ENCODE measurements around the gene SLC45A3.

SLC45A3 gene

DNA sequence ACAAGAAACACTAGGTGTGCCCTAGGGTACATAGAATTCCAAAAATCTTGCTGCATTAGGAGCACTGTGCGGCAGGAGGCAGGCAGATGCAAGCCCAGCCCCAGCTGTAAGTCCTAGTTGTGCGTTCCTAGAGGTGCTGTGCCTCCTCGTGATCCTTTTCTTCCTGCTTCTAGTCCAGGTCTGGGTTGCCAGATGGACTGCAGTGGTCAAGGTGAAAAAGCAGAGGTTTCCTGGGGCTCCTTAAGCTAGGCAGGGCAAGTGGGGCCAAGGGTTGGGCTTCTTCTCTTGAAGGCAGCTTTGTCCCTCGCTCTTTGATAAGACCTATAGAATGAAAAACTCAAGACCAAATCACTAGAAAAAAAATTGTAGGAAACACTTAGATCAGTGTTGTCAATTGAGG, 21.6 kb upstream of the SLC45A3 start:
- DNase-seq (ENCODE audit: low read depth), result no peak
- TF ChIP-seq, protein P1, sequence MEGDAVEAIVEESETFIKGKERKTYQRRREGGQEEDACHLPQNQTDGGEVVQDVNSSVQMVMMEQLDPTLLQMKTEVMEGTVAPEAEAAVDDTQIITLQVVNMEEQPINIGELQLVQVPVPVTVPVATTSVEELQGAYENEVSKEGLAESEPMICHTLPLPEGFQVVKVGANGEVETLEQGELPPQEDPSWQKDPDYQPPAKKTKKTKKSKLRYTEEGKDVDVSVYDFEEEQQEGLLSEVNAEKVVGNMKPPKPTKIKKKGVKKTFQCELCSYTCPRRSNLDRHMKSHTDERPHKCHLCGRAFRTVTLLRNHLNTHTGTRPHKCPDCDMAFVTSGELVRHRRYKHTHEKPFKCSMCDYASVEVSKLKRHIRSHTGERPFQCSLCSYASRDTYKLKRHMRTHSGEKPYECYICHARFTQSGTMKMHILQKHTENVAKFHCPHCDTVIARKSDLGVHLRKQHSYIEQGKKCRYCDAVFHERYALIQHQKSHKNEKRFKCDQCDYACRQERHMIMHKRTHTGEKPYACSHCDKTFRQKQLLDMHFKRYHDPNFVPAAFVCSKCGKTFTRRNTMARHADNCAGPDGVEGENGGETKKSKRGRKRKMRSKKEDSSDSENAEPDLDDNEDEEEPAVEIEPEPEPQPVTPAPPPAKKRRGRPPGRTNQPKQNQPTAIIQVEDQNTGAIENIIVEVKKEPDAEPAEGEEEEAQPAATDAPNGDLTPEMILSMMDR (conservative IDR thresholded peaks at IDR 0.05; ENCODE audit: low read depth, low read length), result no peak
- no peak overlapping the region for H3K4me3 ChIP-seq (ENCODE audit: low read depth, low read length)

DNA sequence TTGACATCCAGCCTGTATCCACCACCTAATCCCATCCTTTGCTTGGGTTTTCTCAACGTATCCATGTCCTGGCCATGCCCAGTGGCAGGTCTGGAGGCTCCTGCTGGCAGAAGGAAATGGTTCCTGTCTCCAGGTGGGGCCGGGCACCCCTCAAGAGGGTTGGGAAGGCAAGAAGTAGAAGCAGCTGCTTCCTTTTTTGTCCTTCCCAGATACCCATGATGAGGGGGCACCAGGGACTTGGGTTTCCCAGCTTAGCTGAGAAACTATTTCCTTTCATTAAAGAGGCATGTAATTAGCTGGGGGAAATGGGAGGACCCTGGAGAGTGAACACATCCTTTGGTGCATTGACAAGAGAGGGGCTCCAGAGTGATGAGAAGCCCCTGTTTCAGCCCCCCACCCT, 21.1 kb upstream of the SLC45A3 start:
- TF ChIP-seq, protein P1 (conservative IDR thresholded peaks at IDR 0.05; ENCODE audit: low read depth, low read length), result no peak
- H3K4me3 ChIP-seq (ENCODE audit: low read depth, low read length), result no peak overlapping the region
- DNase-seq (ENCODE audit: low read depth), result no peak

DNA sequence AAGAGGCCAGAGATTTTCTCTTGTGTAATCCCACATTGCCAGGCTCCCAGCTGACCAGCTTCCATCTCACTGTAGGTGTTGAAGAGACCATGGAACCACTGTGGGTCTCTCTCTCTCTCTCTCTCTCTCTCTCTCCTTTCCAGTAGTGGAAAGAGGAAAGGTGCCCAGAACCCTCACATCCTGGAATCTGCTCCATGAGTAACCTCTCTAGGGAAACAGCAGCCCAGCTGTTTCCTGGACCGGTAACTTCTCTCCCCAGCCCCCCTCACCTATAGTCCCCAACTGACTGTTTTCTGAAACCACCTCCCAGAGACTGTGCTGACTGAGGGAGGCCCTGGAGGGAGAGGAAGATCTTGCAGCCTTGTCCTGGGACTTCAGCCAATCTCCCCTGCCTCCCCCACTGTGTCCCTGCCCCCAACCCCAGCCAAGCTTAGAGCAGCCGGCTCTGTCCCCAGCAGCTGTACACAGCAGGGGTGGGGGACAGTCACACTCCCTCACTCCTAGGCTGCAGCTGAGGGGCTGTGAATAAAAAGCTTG, 20.6 kb upstream of the SLC45A3 start:
- DNase-seq (ENCODE audit: low read depth), result peak; percentile 57
- TF ChIP-seq, protein P1 (conservative IDR thresholded peaks at IDR 0.05; ENCODE audit: low read depth, low read length), result no peak
- no peak overlapping the region for H3K4me3 ChIP-seq (ENCODE audit: low read depth, low read length)

DNA sequence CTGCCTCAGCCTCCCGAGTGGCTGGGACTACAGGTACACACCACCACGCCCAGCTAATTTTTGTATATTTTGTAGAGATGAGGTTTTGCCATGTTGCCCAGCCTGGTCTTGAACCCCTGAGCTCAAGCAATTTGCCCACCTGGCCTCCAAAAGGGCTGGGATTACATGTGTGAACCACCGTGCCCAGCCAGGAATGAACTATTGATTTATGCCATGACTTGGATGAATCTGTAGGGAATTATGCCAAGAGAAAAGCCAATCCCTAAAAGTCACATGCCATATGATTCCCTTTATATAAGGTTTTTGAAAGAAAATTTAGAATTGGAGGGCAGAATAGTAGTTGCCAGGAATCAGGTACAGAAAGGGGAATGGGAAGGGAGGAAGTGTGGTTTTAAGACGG, 19.1 kb upstream of the SLC45A3 start:
- H3K4me3 ChIP-seq (ENCODE audit: low read depth, low read length), result no peak overlapping the region

DNA sequence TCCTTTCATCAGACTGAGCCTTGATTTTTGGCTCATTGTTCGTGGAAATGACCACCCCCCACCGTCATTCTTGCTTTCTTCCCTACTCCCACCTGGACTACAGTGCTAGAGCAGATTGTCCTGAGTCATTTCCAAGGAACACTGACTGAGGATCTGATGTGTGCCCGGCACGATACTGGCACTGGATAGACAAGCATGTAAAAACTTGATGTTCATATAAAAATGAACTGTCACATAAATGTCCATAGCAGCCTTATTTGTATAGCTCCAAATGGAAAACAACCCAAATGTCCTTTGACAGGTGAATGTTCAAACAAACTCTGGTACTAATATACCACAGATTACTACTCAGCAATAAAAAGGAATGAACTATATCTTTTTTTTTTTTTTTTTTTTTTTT, 18.6 kb upstream of the SLC45A3 start:
- no peak overlapping the region for H3K4me3 ChIP-seq (ENCODE audit: low read depth, low read length)
- DNase-seq (ENCODE audit: low read depth), result no peak
- TF ChIP-seq, protein P1 (conservative IDR thresholded peaks at IDR 0.05; ENCODE audit: low read depth, low read length), result no peak

More for the DNA sequence above, 19.1 kb upstream of the SLC45A3 start:
- no peak for DNase-seq (ENCODE audit: low read depth)
- TF ChIP-seq, protein P1 (conservative IDR thresholded peaks at IDR 0.05; ENCODE audit: low read depth, low read length), result no peak

DNA sequence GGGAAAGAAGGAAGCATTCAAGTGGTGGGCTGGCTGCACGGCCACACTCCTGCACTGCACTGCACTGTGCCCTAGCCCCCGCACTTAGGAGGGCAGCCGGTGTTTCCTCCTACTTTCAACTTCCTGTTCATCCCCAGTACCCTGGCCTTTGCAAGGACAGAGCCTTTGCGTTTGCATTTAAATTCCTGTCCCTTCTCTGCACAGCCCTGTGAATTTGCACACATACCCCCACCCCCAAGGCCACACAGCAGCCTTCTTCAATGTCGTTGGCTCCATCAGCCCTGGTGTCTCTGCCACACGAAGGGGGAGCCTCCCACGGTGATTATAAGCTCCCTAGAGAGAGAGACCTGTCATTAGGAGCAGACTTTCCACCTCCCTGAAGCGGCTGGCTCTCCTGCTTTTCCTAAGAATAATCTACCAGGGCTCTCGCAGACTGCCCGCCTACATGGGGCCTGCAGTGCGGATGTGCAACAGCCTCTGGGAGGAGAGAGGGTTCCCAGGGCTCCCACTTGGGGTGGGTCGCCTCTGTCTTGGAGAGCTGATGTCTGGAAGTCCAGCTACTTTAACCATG, 13.2 kb upstream of the SLC45A3 start:
- TF ChIP-seq, protein P1 (conservative IDR thresholded peaks at IDR 0.05; ENCODE audit: low read depth, low read length), result no peak
- no peak for DNase-seq (ENCODE audit: low read depth)
- H3K4me3 ChIP-seq (ENCODE audit: low read depth, low read length), result no peak overlapping the region

DNA sequence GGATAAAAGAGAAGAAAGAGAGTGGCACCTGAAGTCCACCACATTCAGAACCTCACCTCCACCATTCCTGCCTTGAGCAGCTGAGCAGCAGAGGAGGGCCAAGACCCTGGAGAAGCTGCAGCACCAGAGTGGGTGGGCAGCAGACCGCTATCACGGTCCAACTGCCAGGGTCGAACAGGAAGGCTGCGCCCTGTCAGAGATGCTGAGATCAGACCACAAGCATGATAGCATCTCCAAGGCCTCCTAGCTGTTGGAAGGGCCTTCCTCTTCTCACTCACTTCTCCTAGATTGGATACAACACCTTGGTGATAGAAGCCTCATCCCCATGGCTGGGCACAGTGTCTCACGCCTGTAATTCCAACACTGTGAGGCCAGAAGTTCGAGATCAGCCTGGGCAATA, 12.1 kb upstream of the SLC45A3 start:
- TF ChIP-seq, protein P1 (conservative IDR thresholded peaks at IDR 0.05; ENCODE audit: low read depth, low read length), result no peak
- no peak overlapping the region for H3K4me3 ChIP-seq (ENCODE audit: low read depth, low read length)
- DNase-seq (ENCODE audit: low read depth), result no peak

All from choroid plexus epithelial cell (primary cell).